Tibial nerve (tissue), 3 donors: ENCODE results near the gene UBE2E2.

Experiments
- POLR2A ChIP-seq, 2 donors: fragments of 450-650 bp; IDR thresholded peaks; one replicate each; pipeline ENCODE4 v1.6.1; 2017; ENCODE audit warnings: antibody characterized with exemption in 2 of 2, mild to moderate bottlenecking in 2 of 2, moderate library complexity in 2 of 2
- TF ChIP-seq, protein P1 (sequence below), 5 experiments: fragments of 200-600 bp in 3 of 5; fragments of 450-650 bp in 2 of 5; sonication (generic) in 3 of 5; IDR thresholded peaks; one replicate each; pipeline ENCODE4 v1.5.1; 2016 to 2019; ENCODE audit warnings: antibody characterized with exemption in 5 of 5, mild to moderate bottlenecking in 3 of 5, moderate library complexity in 2 of 5

DNA sequence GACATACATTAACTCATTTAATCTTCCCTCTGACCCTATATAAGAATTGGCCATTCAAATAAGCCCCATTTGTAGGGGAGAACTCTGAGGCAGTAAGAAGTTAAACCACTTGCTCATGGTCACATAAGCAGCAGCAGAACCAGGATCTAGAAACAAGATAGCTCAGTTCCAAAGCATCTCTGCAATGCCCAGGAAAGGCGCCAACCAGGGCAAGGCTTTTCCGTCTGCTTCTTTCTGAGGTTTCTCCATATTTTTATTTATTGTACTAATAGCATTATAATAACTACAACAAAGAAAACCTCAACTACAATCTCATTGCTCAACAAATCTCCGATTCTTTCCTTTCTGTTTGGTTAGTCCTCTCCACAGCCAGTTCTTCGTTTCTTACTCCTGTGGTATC, 4.3 kb upstream of the UBE2E2 start:
- TF ChIP-seq POLR2A (IDR thresholded peaks at IDR 0.05) = no peak
- TF ChIP-seq, protein P1, sequence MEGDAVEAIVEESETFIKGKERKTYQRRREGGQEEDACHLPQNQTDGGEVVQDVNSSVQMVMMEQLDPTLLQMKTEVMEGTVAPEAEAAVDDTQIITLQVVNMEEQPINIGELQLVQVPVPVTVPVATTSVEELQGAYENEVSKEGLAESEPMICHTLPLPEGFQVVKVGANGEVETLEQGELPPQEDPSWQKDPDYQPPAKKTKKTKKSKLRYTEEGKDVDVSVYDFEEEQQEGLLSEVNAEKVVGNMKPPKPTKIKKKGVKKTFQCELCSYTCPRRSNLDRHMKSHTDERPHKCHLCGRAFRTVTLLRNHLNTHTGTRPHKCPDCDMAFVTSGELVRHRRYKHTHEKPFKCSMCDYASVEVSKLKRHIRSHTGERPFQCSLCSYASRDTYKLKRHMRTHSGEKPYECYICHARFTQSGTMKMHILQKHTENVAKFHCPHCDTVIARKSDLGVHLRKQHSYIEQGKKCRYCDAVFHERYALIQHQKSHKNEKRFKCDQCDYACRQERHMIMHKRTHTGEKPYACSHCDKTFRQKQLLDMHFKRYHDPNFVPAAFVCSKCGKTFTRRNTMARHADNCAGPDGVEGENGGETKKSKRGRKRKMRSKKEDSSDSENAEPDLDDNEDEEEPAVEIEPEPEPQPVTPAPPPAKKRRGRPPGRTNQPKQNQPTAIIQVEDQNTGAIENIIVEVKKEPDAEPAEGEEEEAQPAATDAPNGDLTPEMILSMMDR (IDR thresholded peaks at IDR 0.05) = no peak
